ENCODE measurements around the gene AGTPBP1. TPM values are rescaled to one million over a fixed set of nuclear protein-coding genes. Genes with fewer than 3 reads are reported as not detected.

AGTPBP1 gene
- total and polyA plus RNA-seq, 9 of the 15 experiments (the other 6 are each of a cell fraction or from before 2014, with no cell fraction given) = 1.4 to 7.9 (median 4.6) TPM

DNA sequence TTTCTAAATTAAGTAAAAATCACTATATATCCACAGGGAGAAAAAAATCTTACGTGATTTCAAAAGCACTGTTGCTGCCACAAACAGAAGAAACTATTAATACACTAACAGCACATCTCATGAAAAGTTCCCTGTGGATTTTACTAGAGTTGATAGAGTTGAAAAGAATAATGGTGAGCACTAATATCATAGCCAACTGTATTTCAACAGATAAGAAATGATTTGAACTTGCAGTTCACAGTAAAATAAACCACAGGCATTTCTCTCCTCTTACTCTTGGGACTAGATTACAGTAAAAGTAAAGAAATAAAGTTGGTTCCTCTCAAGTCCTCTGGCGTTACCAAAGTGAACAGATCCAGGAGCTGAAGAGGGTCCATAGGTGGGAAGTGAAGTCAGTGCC is 27.9 kb downstream of the AGTPBP1 start:
- Histone ChIP-seq H3K27ac (ENCODE audit: extremely low read depth, low read depth, low read length) (no peak overlapping the region), H3K4me3 (no peak overlapping the region), H3K4me2 (ENCODE audit: insufficient read depth, low read length) (no peak overlapping the region), H3K79me2 (ENCODE audit: control insufficient read depth, insufficient read depth, low read length) (no peaks in the 10 kb centered on the region), H3K4me1 (replicated peaks in 1 of 2; ENCODE audit: control insufficient read depth in 2 of 2, insufficient read depth in 2 of 2, low read length in 2 of 2) (no peaks in the 10 kb centered on the region), H3K9me1 (ENCODE audit: control insufficient read depth, insufficient read depth, low read length) (no peaks in the 10 kb centered on the region), H3K27me3 (ENCODE audit: control insufficient read depth in 2 of 2, insufficient read depth in 2 of 2, low read length in 2 of 2) (no peaks in the 10 kb centered on the region), H3K9ac (ENCODE audit: insufficient read depth in 1 of 2, low read depth in 2 of 2, low read length in 2 of 2) (no peak overlapping the region), H3K36me3 (ENCODE audit: control insufficient read depth, insufficient read depth, low read length) (no peaks in the 10 kb centered on the region), H2AFZ (ENCODE audit: low read depth, low read length) (no peak overlapping the region), H4K20me1 (replicated peaks; ENCODE audit: control insufficient read depth, insufficient read depth, low read length) (no peaks in the 10 kb centered on the region), H3K9me3 (replicated peaks; ENCODE audit: control insufficient read depth, insufficient read depth, low read depth, low read length) (no peaks in the 10 kb centered on the region)
- DNase-seq (ENCODE audit: extremely low read depth in 1 of 4, low spot score in 3 of 4) (no peak), FAIRE-seq (no peak), ATAC-seq (no peak)
- ChIA-PET POLR2A (no interaction called here), CTCF (ENCODE audit: low intra/inter-chr PET ratio) (no interaction called here)
- WGBS (ENCODE audit: insufficient coverage, low coverage, missing lambda C conversion rate) = 14% methylated on average over 1 of the region's 2 CpGs
- intact Hi-C loops (cut with micrococcal nuclease) (no loop called here), in situ Hi-C loops (cut with MboI) (no loop called here)
- no TSS peak for BruUV-seq (replicated peaks)
- no peak for TF ChIP-seq POLR2H (tag; IDR thresholded peaks at IDR 0.05; ENCODE audit: low read depth)
- TF ChIP-seq NFIC (IDR thresholded peaks at IDR 0.05) = no peak
- no peak for TF ChIP-seq ZNF41 (CRISPR knock-in tag; conservative IDR thresholded peaks at IDR 0.05)
- TF ChIP-seq ZNF79 (CRISPR knock-in tag; IDR thresholded peaks at IDR 0.05; ENCODE audit: low read depth) = no peak
- no peak for TF ChIP-seq ZKSCAN8 (CRISPR knock-in tag; IDR thresholded peaks at IDR 0.05)
- TF ChIP-seq RB1 (IDR thresholded peaks at IDR 0.05; ENCODE audit: low read depth) = no peak
- TF ChIP-seq, protein P1, sequence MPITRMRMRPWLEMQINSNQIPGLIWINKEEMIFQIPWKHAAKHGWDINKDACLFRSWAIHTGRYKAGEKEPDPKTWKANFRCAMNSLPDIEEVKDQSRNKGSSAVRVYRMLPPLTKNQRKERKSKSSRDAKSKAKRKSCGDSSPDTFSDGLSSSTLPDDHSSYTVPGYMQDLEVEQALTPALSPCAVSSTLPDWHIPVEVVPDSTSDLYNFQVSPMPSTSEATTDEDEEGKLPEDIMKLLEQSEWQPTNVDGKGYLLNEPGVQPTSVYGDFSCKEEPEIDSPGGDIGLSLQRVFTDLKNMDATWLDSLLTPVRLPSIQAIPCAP (CRISPR knock-in tag; IDR thresholded peaks at IDR 0.05; ENCODE audit: borderline replicate concordance) = no peak
- no peak for TF ChIP-seq ZNF436 (CRISPR knock-in tag; IDR thresholded peaks at IDR 0.05)
- no peak for TF ChIP-seq BRCA1 (IDR thresholded peaks at IDR 0.05)
- no peak for TF ChIP-seq BRCA1 (CRISPR knock-in tag; IDR thresholded peaks at IDR 0.05)

All from K562 (cell line).